Measurements from ENCODE around the gene C1QA.

Gene C1QA

GRCh38 chr1:22613572-22613918 is 22.9 kb upstream of the C1QA start:
- no peak for DNase-seq

- no peak for DNase-seq
Measured at GRCh38 chr1:22613951-22614350, 22.5 kb upstream of the C1QA start.

- no peak for DNase-seq
Measured at GRCh38 chr1:22615886-22616285, 20.5 kb upstream of the C1QA start.

GRCh38 chr1:22616571-22616970 is 19.9 kb upstream of the C1QA start:
- DNase-seq: no peak

GRCh38 chr1:22618056-22618455 is 18.4 kb upstream of the C1QA start:
- DNase-seq: no peak

- DNase-seq: no peak
Measured at GRCh38 chr1:22619252-22619651, 17.2 kb upstream of the C1QA start.

- no peak for DNase-seq
Measured at GRCh38 chr1:22619798-22620197, 16.6 kb upstream of the C1QA start.

- DNase-seq: no peak
Measured at GRCh38 chr1:22621761-22622160, 14.7 kb upstream of the C1QA start.

GRCh38 chr1:22625262-22625925 is 11.0 kb upstream of the C1QA start:
- no peak for DNase-seq

GRCh38 chr1:22626237-22627157 is 9.9 kb upstream of the C1QA start:
- DNase-seq: no peak

GRCh38 chr1:22627331-22627730 is 9.1 kb upstream of the C1QA start:
- no peak for DNase-seq

GRCh38 chr1:22628698-22629444 is 7.6 kb upstream of the C1QA start:
- no peak for DNase-seq

GRCh38 chr1:22629886-22630285 is 6.5 kb upstream of the C1QA start:
- no peak for DNase-seq

- DNase-seq: no peak
Measured at GRCh38 chr1:22633697-22634463, 2.5 kb upstream of the C1QA start.

- no peak for DNase-seq
Measured at GRCh38 chr1:22635436-22635835, 992 bp upstream of the C1QA start.

GRCh38 chr1:22636927-22637326 is 499 bp downstream of the C1QA start:
- no peak for DNase-seq

- DNase-seq: no peak
Measured at GRCh38 chr1:22637907-22638445, 1.5 kb downstream of the C1QA start.

- DNase-seq: no peak
Measured at GRCh38 chr1:22638476-22639234, 2.2 kb downstream of the C1QA start.

GRCh38 chr1:22639286-22639685 is 2.9 kb downstream of the C1QA start:
- DNase-seq: no peak

GRCh38 chr1:22641247-22641646 is 4.8 kb downstream of the C1QA start:
- no peak for DNase-seq

- DNase-seq: peak; percentile 44
Measured at GRCh38 chr1:22641906-22642636, 5.6 kb downstream of the C1QA start.

All from amniotic stem cell (primary cell).